PC-9 (cell line): ENCODE measurements around the gene UNC13B. TPM values are rescaled to one million over a fixed set of nuclear protein-coding genes. Genes with fewer than 3 reads are reported as not detected.
"Not testable (repeated sequence)": the region's sequence is repeated elsewhere in the genome, so short reads cannot be mapped to it uniquely, and the experiment has no call there.

Source experiments
- BruUV-seq: library from RNA; stranded (reverse); fragments of 400-500 nt; replicated peaks from 2 replicates; lab custom pipeline; 2021; lab: Mats Ljungman, UMichigan
- CTCF ChIA-PET: fragments of 300-600 bp; sonication (Branson Sonifier 250); formaldehyde crosslinking; loops from one replicate; lab custom pipeline; 2022; ENCODE audit warnings: antibody characterized with exemption; lab: Charles Lee
- POLR2A ChIA-PET: fragments of 300-600 bp; sonication (Branson Sonifier 250); formaldehyde crosslinking; loops from one replicate; lab custom pipeline; 2022; ENCODE audit warnings: antibody characterized with exemption; ENCODE audit not compliant: unreplicated experiment; lab: Charles Lee
- DNase-seq, 2 experiments: peaks; one replicate each; pipeline versions ENCODE4 v3.0.0 to v3.0.0-alpha.2; 2015 to 2022; ENCODE audit warnings: mixed read lengths in 1 of 2
- H2AFZ ChIP-seq: fragments of 200-600 bp; sonication (generic); 2 replicates; pipeline ENCODE4 v1.8.1; 2017; ENCODE audit warnings: antibody characterized with exemption
- H3F3A ChIP-seq: fragments of 200-600 bp; sonication (generic); 2 replicates; pipeline ENCODE4 v1.8.1; 2017; ENCODE audit warnings: antibody characterized with exemption, mild to moderate bottlenecking, low read depth; ENCODE audit not compliant: insufficient read depth
- H3K27ac ChIP-seq: fragments of 200-600 bp; sonication (generic); 2 replicates; pipeline ENCODE4 v1.6.1; 2016; ENCODE audit warnings: mixed run types
- H3K27me3 ChIP-seq: fragments of 200-600 bp; sonication (generic); 2 replicates; pipeline ENCODE4 v1.6.1; 2016; ENCODE audit warnings: low read depth, mixed run types; ENCODE audit not compliant: insufficient read depth
- H3K36me3 ChIP-seq: fragments of 200-600 bp; sonication (generic); 2 replicates; pipeline ENCODE4 v1.6.1; 2016; ENCODE audit warnings: low read depth, mixed run types
- H3K4me1 ChIP-seq: fragments of 200-600 bp; sonication (generic); replicated peaks from 2 replicates; pipeline ENCODE4 v1.6.1; 2016; ENCODE audit warnings: mixed run types; ENCODE audit not compliant: insufficient read depth
- H3K4me2 ChIP-seq: fragments of 200-600 bp; sonication (generic); 2 replicates; pipeline ENCODE4 v1.6.1; 2017; ENCODE audit warnings: mixed run types
- H3K4me3 ChIP-seq: fragments of 200-600 bp; sonication (generic); 2 replicates; pipeline ENCODE4 v1.6.1; 2016; ENCODE audit warnings: mixed run types
- H3K79me2 ChIP-seq: fragments of 200-600 bp; sonication (generic); 2 replicates; pipeline ENCODE4 v1.6.1; 2017; ENCODE audit warnings: low read depth, mixed run types
- H3K9me2 ChIP-seq: fragments of 200-600 bp; sonication (generic); 2 replicates; pipeline ENCODE4 v1.8.1; 2017; ENCODE audit warnings: mild to moderate bottlenecking; ENCODE audit not compliant: insufficient read depth
- H3K9me3 ChIP-seq: fragments of 200-600 bp; sonication (generic); 2 replicates; pipeline ENCODE4 v1.8.1; 2016; ENCODE audit warnings: low read depth; ENCODE audit not compliant: insufficient read depth
- H4K20me1 ChIP-seq: fragments of 200-600 bp; sonication (generic); 2 replicates; pipeline ENCODE4 v1.8.1; 2017; ENCODE audit not compliant: insufficient read depth
- CTCF ChIP-seq: fragments of 200-600 bp; sonication (generic); conservative IDR thresholded peaks from 2 replicates; pipeline ENCODE4 v1.6.1; 2017; ENCODE audit warnings: mixed run types, antibody characterized with exemption, mild to moderate bottlenecking, moderate library complexity
- EZH2 ChIP-seq: fragments of 200-600 bp; sonication (generic); IDR thresholded peaks from 2 replicates; pipeline ENCODE4 v1.8.0; 2017; ENCODE audit warnings: antibody characterized with exemption, low read depth
- intact Hi-C: fragments of 100-400 bp; cut with micrococcal nuclease; formaldehyde crosslinking; loops from one replicate; pipeline ENCODE4 v1.10.0; 2022; ENCODE audit not compliant: unreplicated experiment
- total RNA-seq: library from RNA; stranded (reverse); gene quantifications from 2 replicates; pipeline ENCODE4 v1.2.3, GENCODE V29; 2021

Gene UNC13B
- total RNA-seq, 1 experiment from 2014 or later, result not detected

DNA sequence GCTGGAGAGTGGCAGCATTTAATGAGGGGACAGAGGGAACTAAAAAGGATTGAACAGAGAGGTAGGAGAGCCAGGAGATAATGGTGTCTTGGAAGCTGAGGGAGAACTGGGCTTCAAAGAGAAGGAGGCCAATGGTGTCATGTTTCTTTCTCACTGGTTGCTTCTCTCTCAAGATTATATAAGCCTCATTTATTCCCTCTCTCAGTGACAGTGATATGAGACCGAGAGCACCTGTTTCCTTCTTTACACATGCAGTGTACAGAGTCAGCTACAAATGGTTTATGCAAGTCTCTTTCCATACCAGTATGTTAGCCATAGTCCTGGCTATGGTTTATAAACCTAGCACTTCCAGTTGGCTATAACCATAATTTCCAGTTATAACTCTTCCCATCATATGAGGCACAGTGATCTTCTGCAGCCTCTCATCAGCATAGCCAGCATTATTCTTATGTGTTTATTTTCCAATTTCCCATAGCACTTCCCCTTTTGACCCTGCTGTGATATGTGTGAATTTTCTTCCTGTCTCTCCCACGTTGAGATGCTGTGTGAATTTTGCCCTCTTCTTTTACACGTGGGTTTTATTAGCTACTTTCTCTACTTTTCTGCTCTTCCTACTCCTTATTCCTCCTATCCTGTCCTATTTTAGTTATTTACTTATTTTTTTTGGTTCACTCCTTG lies 71.2 kb downstream of the UNC13B start:
- Histone ChIP-seq H3K9me2 (no peaks in the 10 kb centered on the region), H3K4me2 (no peak overlapping the region), H3K27ac (no peak overlapping the region), H3F3A (no peaks in the 10 kb centered on the region), H4K20me1 (no peaks in the 10 kb centered on the region), H3K9me3 (no peaks in the 10 kb centered on the region), H2AFZ (no peak overlapping the region), H3K4me3 (no peak overlapping the region), H3K4me1 (no peaks in the 10 kb centered on the region), H3K36me3 (no peaks in the 10 kb centered on the region), H3K79me2 (no peaks in the 10 kb centered on the region), H3K27me3 (no peaks in the 10 kb centered on the region)
- CTCF ChIA-PET, result no interaction called here
- POLR2A ChIA-PET, result no interaction called here
- TF ChIP-seq CTCF (no peak), EZH2 (no peak)
- intact Hi-C loops, result no loop called here
- BruUV-seq, result no TSS peak
- DNase-seq, result no peak

DNA sequence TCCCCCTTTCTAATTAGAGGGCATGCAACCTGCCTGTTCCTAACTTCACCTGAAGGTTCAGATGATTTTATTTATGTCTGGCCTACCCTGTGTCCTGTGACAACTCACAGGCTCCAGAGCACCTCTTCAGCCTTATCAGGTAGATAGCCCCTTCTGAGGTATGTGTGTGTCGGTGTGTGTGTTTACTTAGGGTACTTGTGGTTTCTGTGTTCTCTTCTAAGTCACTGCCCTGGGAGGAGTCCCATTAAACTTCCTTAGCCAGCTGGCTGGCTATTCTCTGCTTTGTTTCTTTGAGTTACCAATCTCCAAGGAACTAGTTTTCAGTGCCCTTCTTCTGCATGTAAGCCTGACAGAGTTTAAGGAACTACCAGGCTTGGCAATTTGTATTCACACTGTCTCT lies 74.9 kb downstream of the UNC13B start:
- ChIA-PET CTCF (no interaction called here), POLR2A (no interaction called here)
- TF ChIP-seq EZH2 (no peak), CTCF (no peak)
- intact Hi-C loops, result no loop called here
- no peak for DNase-seq
- Histone ChIP-seq H4K20me1 (no peaks in the 10 kb centered on the region), H3F3A (no peaks in the 10 kb centered on the region), H3K9me2 (no peaks in the 10 kb centered on the region), H3K4me1 (no peaks in the 10 kb centered on the region), H3K79me2 (no peaks in the 10 kb centered on the region), H3K4me2 (no peak overlapping the region), H3K9me3 (no peaks in the 10 kb centered on the region), H3K4me3 (no peak overlapping the region), H3K27me3 (no peaks in the 10 kb centered on the region), H2AFZ (no peak overlapping the region), H3K36me3 (no peaks in the 10 kb centered on the region), H3K27ac (no peak overlapping the region)
- no TSS peak for BruUV-seq

GRCh38 chr9:35237311-35237710 lies 75.5 kb downstream of the UNC13B start:
- Histone ChIP-seq H4K20me1 (no peaks in the 10 kb centered on the region), H3K4me2 (no peak overlapping the region), H3K27me3 (no peaks in the 10 kb centered on the region), H3K36me3 (no peaks in the 10 kb centered on the region), H3K79me2 (no peaks in the 10 kb centered on the region), H3F3A (no peaks in the 10 kb centered on the region), H2AFZ (no peak overlapping the region), H3K4me3 (no peak overlapping the region), H3K9me3 (no peaks in the 10 kb centered on the region), H3K27ac (no peak overlapping the region), H3K4me1 (no peaks in the 10 kb centered on the region), H3K9me2 (no peaks in the 10 kb centered on the region)
- intact Hi-C loops, result no loop called here
- no TSS peak for BruUV-seq
- no peak for TF ChIP-seq CTCF
- no peak for TF ChIP-seq EZH2
- DNase-seq, result no peak
- CTCF ChIA-PET, result no interaction called here
- POLR2A ChIA-PET, result no interaction called here

- H3K9me3 ChIP-seq, H3K4me3 ChIP-seq, H3K4me1 ChIP-seq, H3K4me2 ChIP-seq, H3F3A ChIP-seq, H3K9me2 ChIP-seq, BruUV-seq, H3K79me2 ChIP-seq, CTCF ChIA-PET, H4K20me1 ChIP-seq, H3K27ac ChIP-seq, intact Hi-C loops, DNase-seq, H2AFZ ChIP-seq, POLR2A ChIA-PET, H3K27me3 ChIP-seq, H3K36me3 ChIP-seq: not testable (repeated sequence)
Measured at GRCh38 chr9:35245945-35246344, 84.1 kb downstream of the UNC13B start.
